Karpas-422 (cell line): ENCODE measurements around the gene TMEM242. TPM values are rescaled to one million over a fixed set of nuclear protein-coding genes. Genes with fewer than 3 reads are reported as not detected.

Source experiments
- DNase-seq: peaks from one replicate; pipeline ENCODE4 v3.0.0-alpha.2; 2015
- H2AFZ ChIP-seq: fragments of 200-600 bp; sonication (generic); 2 replicates; pipeline ENCODE4 v1.6.1; 2014; ENCODE audit warnings: antibody characterized with exemption, low read length, mixed read lengths
- H3K27ac ChIP-seq: fragments of 200-600 bp; sonication (generic); 2 replicates; pipeline ENCODE4 v1.5.1; 2014; ENCODE audit warnings: mild to moderate bottlenecking, low read length, moderate library complexity
- H3K27me3 ChIP-seq: fragments of 200-600 bp; sonication (generic); 2 replicates; pipeline ENCODE4 v1.6.1; 2014; ENCODE audit warnings: low read length, mixed read lengths
- H3K36me3 ChIP-seq: fragments of 200-600 bp; sonication (generic); 2 replicates; pipeline ENCODE4 v1.6.1; 2014; ENCODE audit warnings: low read length, mixed read lengths; ENCODE audit not compliant: insufficient read depth
- H3K4me1 ChIP-seq: fragments of 200-600 bp; sonication (generic); 2 replicates; pipeline ENCODE4 v1.6.1; 2014; ENCODE audit warnings: mild to moderate bottlenecking, low read length, mixed read lengths
- H3K4me2 ChIP-seq: fragments of 200-600 bp; sonication (generic); 2 replicates; pipeline ENCODE4 v1.6.1; 2014; ENCODE audit warnings: low read length, low read depth, mild to moderate bottlenecking; ENCODE audit not compliant: poor library complexity, severe bottlenecking
- H3K4me3 ChIP-seq: fragments of 200-600 bp; sonication (generic); 2 replicates; pipeline ENCODE4 v1.5.1; 2014; ENCODE audit warnings: mild to moderate bottlenecking, antibody characterized with exemption, low read length, mixed read lengths
- H3K79me2 ChIP-seq: fragments of 200-600 bp; sonication (generic); 2 replicates; pipeline ENCODE4 v1.6.1; 2014; ENCODE audit warnings: mild to moderate bottlenecking, low read length, mixed read lengths
- H3K9ac ChIP-seq: fragments of 200-600 bp; sonication (generic); 2 replicates; pipeline ENCODE4 v1.6.0; 2014; ENCODE audit warnings: low read length
- H3K9me2 ChIP-seq: fragments of 200-600 bp; sonication (generic), shearing (Covaris generic); replicated peaks from 2 replicates; pipeline ENCODE4 v1.6.0; 2014; ENCODE audit warnings: mild to moderate bottlenecking, low read length, moderate library complexity; ENCODE audit not compliant: insufficient read depth
- H3K9me3 ChIP-seq: fragments of 300-700, 200-600 bp; sonication (generic); 2 replicates; pipeline ENCODE4 v1.6.1; 2014; ENCODE audit warnings: low read length, mixed read lengths
- H4K20me1 ChIP-seq: fragments of 200-600 bp; sonication (generic); 2 replicates; pipeline ENCODE4 v1.6.1; 2014; ENCODE audit warnings: mild to moderate bottlenecking, antibody characterized with exemption, low read length, low read depth; ENCODE audit not compliant: insufficient read depth
- total RNA-seq: library from RNA; depleted of rRNA; stranded (reverse); fragments of >200 nt; shearing (Covaris generic); gene quantifications from 2 replicates; pipeline ENCODE4 v1.2.3, GENCODE V29; 2014; ENCODE audit warnings: low replicate concordance

TMEM242 gene
- total RNA-seq, 1 experiment from 2014 or later, result 3.4 TPM

- no peak overlapping the region for H3K4me3 ChIP-seq
- no peaks in the 10 kb centered on the region for H3K4me1 ChIP-seq
- no peaks in the 10 kb centered on the region for H3K79me2 ChIP-seq
- H3K27me3 ChIP-seq, result no peaks in the 10 kb centered on the region
- H3K27ac ChIP-seq, result no peak overlapping the region
- no peak overlapping the region for H3K9ac ChIP-seq
- H3K9me3 ChIP-seq, result no peaks in the 10 kb centered on the region
- no peak overlapping the region for H3K4me2 ChIP-seq
- no peak for DNase-seq
- no peaks in the 10 kb centered on the region for H4K20me1 ChIP-seq
- H3K9me2 ChIP-seq, result no peaks in the 10 kb centered on the region
- H2AFZ ChIP-seq, result no peak overlapping the region
- peaks cover 6% of the 10 kb centered on the region for H3K36me3 ChIP-seq
Measured at GRCh38 chr6:157290797-157291196, 32.5 kb downstream of the TMEM242 start.

- no peaks in the 10 kb centered on the region for H3K4me1 ChIP-seq
- no peaks in the 10 kb centered on the region for H4K20me1 ChIP-seq
- no peak overlapping the region for H3K27ac ChIP-seq
- DNase-seq, result no peak
- no peak overlapping the region for H3K4me3 ChIP-seq
- H3K9me2 ChIP-seq, result no peaks in the 10 kb centered on the region
- no peak overlapping the region for H3K9ac ChIP-seq
- no peaks in the 10 kb centered on the region for H3K9me3 ChIP-seq
- no peaks in the 10 kb centered on the region for H3K79me2 ChIP-seq
- H2AFZ ChIP-seq, result no peak overlapping the region
- H3K4me2 ChIP-seq, result no peak overlapping the region
- H3K36me3 ChIP-seq, result peaks cover 6% of the 10 kb centered on the region
- no peaks in the 10 kb centered on the region for H3K27me3 ChIP-seq
Measured at GRCh38 chr6:157289764-157290163, 33.6 kb downstream of the TMEM242 start.

GRCh38 chr6:157288575-157288974, 34.7 kb downstream of the TMEM242 start:
- no peak overlapping the region for H3K27ac ChIP-seq
- H2AFZ ChIP-seq, result no peak overlapping the region
- no peaks in the 10 kb centered on the region for H3K79me2 ChIP-seq
- no peaks in the 10 kb centered on the region for H3K4me1 ChIP-seq
- DNase-seq, result no peak
- H3K27me3 ChIP-seq, result no peaks in the 10 kb centered on the region
- H3K4me2 ChIP-seq, result no peak overlapping the region
- H3K9me2 ChIP-seq, result no peaks in the 10 kb centered on the region
- no peaks in the 10 kb centered on the region for H4K20me1 ChIP-seq
- H3K9ac ChIP-seq, result no peak overlapping the region
- H3K9me3 ChIP-seq, result no peaks in the 10 kb centered on the region
- no peak overlapping the region for H3K4me3 ChIP-seq
- peaks cover 6% of the 10 kb centered on the region for H3K36me3 ChIP-seq

GRCh38 chr6:157287923-157288322, 35.4 kb downstream of the TMEM242 start:
- Histone ChIP-seq H3K9me3 (no peaks in the 10 kb centered on the region), H3K79me2 (no peaks in the 10 kb centered on the region), H4K20me1 (no peaks in the 10 kb centered on the region), H3K9me2 (no peaks in the 10 kb centered on the region), H3K27ac (no peak overlapping the region), H3K36me3 (peaks cover 6% of the 10 kb centered on the region), H3K4me2 (no peak overlapping the region), H3K9ac (no peak overlapping the region), H3K4me1 (no peaks in the 10 kb centered on the region), H2AFZ (no peak overlapping the region), H3K27me3 (no peaks in the 10 kb centered on the region), H3K4me3 (no peak overlapping the region)
- DNase-seq, result no peak

- Histone ChIP-seq H2AFZ (no peak overlapping the region), H3K4me3 (no peak overlapping the region), H4K20me1 (no peaks in the 10 kb centered on the region), H3K9me3 (no peaks in the 10 kb centered on the region), H3K9ac (no peak overlapping the region), H3K27ac (no peak overlapping the region), H3K36me3 (peaks cover 3% of the 10 kb centered on the region; the same call in 1 of the 2 replicates), H3K9me2 (no peaks in the 10 kb centered on the region), H3K79me2 (no peaks in the 10 kb centered on the region), H3K27me3 (no peaks in the 10 kb centered on the region), H3K4me1 (no peaks in the 10 kb centered on the region), H3K4me2 (no peak overlapping the region)
- DNase-seq, result no peak
Measured at GRCh38 chr6:157287247-157287850, 36.0 kb downstream of the TMEM242 start.

- Histone ChIP-seq H3K9me2 (no peaks in the 10 kb centered on the region), H3K9me3 (no peaks in the 10 kb centered on the region), H3K27me3 (no peaks in the 10 kb centered on the region), H3K36me3 (peaks cover 3% of the 10 kb centered on the region; the same call in 1 of the 2 replicates), H3K27ac (no peak overlapping the region), H3K79me2 (no peaks in the 10 kb centered on the region), H3K4me2 (no peak overlapping the region), H3K9ac (no peak overlapping the region), H4K20me1 (no peaks in the 10 kb centered on the region), H3K4me3 (no peak overlapping the region), H3K4me1 (no peaks in the 10 kb centered on the region), H2AFZ (no peak overlapping the region)
- DNase-seq, result no peak
Measured at GRCh38 chr6:157285422-157285779, 37.9 kb downstream of the TMEM242 start.

- no peaks in the 10 kb centered on the region for H3K4me1 ChIP-seq
- no peak overlapping the region for H3K4me2 ChIP-seq
- no peaks in the 10 kb centered on the region for H3K9me3 ChIP-seq
Measured at GRCh38 chr6:157284738-157285421, 38.4 kb downstream of the TMEM242 start.

GRCh38 chr6:157283900-157284737, 39.2 kb downstream of the TMEM242 start:
- Histone ChIP-seq H3K4me2 (no peak overlapping the region), H4K20me1 (no peaks in the 10 kb centered on the region), H3K4me3 (no peak overlapping the region), H3K4me1 (no peaks in the 10 kb centered on the region), H3K27ac (no peak overlapping the region), H3K79me2 (no peaks in the 10 kb centered on the region), H3K9me3 (no peaks in the 10 kb centered on the region), H2AFZ (no peak overlapping the region), H3K9ac (no peak overlapping the region), H3K9me2 (no peaks in the 10 kb centered on the region), H3K27me3 (no peaks in the 10 kb centered on the region), H3K36me3 (no peaks in the 10 kb centered on the region)
- DNase-seq, result no peak

More at GRCh38 chr6:157284738-157285421, 38.4 kb downstream of the TMEM242 start:
- Histone ChIP-seq H3K79me2 (no peaks in the 10 kb centered on the region), H3K9ac (no peak overlapping the region), H3K27me3 (no peaks in the 10 kb centered on the region), H3K9me2 (no peaks in the 10 kb centered on the region), H3K27ac (no peak overlapping the region), H3K4me3 (no peak overlapping the region), H3K36me3 (no peaks in the 10 kb centered on the region), H2AFZ (no peak overlapping the region), H4K20me1 (no peaks in the 10 kb centered on the region)
- DNase-seq, result no peak
